OCI-LY7 (cell line): ENCODE data around the gene NCKAP5.

ENCODE experiments used
- EZH2phosphoT487 ChIP-seq: fragments of 200-600 bp; sonication (generic); IDR thresholded peaks from 2 replicates; pipeline ENCODE4 v1.6.1; 2018; ENCODE audit warnings: low read depth, borderline replicate concordance, mild to moderate bottlenecking, mixed run types, antibody characterized with exemption, low read length, moderate library complexity, mixed read lengths
- TF ChIP-seq, protein P1 (sequence below): fragments of 200-600 bp; sonication (generic); conservative IDR thresholded peaks from 2 replicates; pipeline ENCODE4 v1.5.1; 2014; ENCODE audit warnings: mild to moderate bottlenecking, antibody characterized with exemption, low read length, moderate library complexity, mixed read lengths

DNA sequence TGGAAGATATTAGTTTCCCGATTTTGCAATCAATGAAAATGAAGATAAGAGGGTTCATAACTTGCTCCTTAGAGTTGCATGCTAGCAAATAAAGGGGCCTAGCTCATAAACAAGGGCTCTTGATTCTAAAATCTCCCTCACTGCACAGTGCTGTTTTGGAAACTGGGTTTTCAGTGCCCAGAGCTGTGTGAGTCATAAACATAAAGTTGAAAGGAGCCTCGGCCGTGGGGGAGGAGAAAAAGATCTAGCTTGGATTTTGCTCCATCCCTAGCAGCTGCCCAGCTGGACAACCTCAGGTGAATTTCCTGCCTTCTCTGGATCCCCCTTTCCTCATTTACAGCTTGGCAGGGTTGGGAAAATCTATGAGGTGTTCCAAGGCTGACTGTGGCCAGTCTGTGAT lies 940.7 kb downstream of the NCKAP5 start:
- TF ChIP-seq, protein P1, sequence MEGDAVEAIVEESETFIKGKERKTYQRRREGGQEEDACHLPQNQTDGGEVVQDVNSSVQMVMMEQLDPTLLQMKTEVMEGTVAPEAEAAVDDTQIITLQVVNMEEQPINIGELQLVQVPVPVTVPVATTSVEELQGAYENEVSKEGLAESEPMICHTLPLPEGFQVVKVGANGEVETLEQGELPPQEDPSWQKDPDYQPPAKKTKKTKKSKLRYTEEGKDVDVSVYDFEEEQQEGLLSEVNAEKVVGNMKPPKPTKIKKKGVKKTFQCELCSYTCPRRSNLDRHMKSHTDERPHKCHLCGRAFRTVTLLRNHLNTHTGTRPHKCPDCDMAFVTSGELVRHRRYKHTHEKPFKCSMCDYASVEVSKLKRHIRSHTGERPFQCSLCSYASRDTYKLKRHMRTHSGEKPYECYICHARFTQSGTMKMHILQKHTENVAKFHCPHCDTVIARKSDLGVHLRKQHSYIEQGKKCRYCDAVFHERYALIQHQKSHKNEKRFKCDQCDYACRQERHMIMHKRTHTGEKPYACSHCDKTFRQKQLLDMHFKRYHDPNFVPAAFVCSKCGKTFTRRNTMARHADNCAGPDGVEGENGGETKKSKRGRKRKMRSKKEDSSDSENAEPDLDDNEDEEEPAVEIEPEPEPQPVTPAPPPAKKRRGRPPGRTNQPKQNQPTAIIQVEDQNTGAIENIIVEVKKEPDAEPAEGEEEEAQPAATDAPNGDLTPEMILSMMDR = no peak
- no peak for TF ChIP-seq EZH2phosphoT487
